Left ventricle myocardium superior (tissue), 1 donor: ENCODE measurements around the gene ANXA1. TPM values are rescaled to one million over a fixed set of nuclear protein-coding genes. Genes with fewer than 3 reads are reported as not detected.
"Not testable (repeated sequence)": the region's sequence is repeated elsewhere in the genome, so short reads cannot be mapped to it uniquely, and the experiment has no call there.

ENCODE experiments used
- ATAC-seq: fragments of 200-7000 bp; cut with Tn5 transposase; one replicate; pipeline ENCODE4 v1.9.1; 2020; ENCODE audit warnings: mild to moderate bottlenecking, moderate library complexity
- DNase-seq: peaks from one replicate; pipeline ENCODE4 v3.0.0-alpha.2; 2020
- intact Hi-C: fragments of 100-400 bp; cut with micrococcal nuclease; formaldehyde crosslinking; loops from one replicate; pipeline ENCODE4 v1.11.0; 2022
- long read RNA-seq: library from polyadenylated mRNA; unstranded; transcript quantifications from one replicate; pipeline ENCODE4 v2.0.0, GENCODE V29; 2021
- total RNA-seq: library from RNA; stranded (reverse); fragmentation: NEBNext Ultra II Directional; extraction: Animal tissue kit (Norgen Biotek cat#: 25700); gene quantifications from one replicate; pipeline ENCODE4 v1.2.1, GENCODE V29; 2021
- donor health status: DM: no; HTN: yes; CAD: no; lungs with severe emphysema.

Gene ANXA1, protein sequence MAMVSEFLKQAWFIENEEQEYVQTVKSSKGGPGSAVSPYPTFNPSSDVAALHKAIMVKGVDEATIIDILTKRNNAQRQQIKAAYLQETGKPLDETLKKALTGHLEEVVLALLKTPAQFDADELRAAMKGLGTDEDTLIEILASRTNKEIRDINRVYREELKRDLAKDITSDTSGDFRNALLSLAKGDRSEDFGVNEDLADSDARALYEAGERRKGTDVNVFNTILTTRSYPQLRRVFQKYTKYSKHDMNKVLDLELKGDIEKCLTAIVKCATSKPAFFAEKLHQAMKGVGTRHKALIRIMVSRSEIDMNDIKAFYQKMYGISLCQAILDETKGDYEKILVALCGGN
- total RNA-seq, result 52.1 TPM
- long read RNA-seq, transcript ANXA1-201 (13 exons, 1,509 nt), result major isoform, 71 of 79 reads
- long read RNA-seq, partial matches to known transcripts, result 4 of 79 reads
- long read RNA-seq, other reads (novel, unspliced or antisense), result 4 of 79 reads

DNA sequence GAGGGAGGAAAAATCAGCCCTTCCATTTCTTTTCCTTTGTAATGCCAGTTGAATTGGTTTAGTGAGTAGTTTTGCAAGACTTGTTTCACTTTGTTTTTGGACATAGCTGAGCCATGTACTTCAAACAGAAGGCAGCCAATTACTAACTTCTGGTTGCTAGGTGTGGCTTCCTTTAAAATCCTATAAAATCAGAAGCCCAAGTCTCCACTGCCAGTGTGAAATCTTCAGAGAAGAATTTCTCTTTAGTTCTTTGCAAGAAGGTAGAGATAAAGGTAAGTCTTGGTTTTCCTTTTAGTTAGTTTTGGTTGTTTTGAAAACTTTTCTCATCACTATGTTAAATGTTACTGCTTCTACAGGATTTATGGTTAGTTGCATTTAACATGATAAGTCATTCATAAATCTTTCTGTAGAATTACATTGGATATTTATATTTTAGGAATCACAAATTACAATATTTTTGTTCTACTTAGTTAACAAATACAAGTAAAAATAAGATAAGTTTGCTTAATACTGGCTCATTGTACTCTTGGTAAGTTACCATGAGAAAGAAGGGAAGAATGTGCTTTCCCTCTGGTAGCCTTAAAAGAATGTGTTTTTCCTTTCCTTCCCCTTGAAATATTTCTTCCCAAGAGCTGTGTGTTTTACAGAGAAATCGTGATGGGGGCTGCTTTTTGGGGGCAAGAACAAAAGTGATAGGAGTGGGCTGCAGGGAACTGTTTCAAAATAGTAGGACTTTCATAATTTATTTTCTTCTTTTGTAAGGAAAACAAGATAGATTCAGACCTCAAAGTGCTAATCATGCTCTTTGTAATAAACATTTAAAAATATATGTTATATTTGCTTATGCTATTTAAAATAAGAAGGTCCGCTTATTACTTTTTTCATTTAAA lies at the start of gene ANXA1:
TSS of gene ANXA1 (plus strand) at position 213 of the 890 bp plus-strand sequence. CDS start 6,671 bp downstream, outside the sequence.
- intact Hi-C loops, result no loop called here
- DNase-seq (no peak), ATAC-seq (peak; percentile 81)

DNA sequence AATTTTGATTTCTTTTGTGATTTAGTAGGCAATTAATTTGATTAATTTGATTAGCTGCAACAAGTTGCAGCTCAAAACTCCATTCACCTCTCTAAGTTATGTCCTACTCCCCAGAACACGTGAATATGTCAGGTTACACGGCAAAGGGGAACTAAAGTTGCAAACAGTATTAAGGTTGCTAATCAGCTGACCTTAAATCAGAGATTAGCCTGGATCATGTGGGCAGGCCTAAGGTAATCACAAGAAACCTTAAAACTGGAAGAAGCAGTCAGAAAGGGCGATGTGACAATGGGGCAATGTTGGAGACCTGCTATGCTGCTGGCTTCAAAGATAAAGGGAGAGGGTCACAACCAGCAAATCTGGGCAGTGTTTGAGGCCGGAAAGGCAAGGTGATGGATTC lies 47.3 kb upstream of the ANXA1 start:
- intact Hi-C loops, result no loop called here
- ATAC-seq (no peak), DNase-seq (no peak)

DNA sequence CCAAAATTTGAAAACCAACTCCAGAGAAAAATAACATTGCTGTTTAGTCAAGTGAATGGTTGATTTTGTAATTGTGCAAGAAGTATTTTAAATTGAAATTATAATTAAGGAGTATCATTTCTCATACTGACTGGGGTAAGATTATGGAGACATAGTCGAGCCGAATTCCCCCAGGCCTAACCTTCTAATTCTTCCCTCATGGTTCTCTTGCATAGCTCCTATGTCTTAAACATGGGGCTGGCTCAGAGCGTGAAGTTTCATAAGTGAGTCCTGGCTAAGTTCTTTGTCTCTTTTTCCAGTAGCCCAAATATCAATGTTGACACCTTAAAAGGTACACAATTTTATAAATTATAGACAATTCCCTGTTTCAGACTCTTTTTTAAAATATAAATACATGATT lies 46.7 kb upstream of the ANXA1 start:
- no peak for ATAC-seq
- no peak for DNase-seq
- intact Hi-C loops, result loop anchor here (5.0 kb wide), 1 partner anchor 77 kb away; no protein-coding TSS in a partner anchor

DNA sequence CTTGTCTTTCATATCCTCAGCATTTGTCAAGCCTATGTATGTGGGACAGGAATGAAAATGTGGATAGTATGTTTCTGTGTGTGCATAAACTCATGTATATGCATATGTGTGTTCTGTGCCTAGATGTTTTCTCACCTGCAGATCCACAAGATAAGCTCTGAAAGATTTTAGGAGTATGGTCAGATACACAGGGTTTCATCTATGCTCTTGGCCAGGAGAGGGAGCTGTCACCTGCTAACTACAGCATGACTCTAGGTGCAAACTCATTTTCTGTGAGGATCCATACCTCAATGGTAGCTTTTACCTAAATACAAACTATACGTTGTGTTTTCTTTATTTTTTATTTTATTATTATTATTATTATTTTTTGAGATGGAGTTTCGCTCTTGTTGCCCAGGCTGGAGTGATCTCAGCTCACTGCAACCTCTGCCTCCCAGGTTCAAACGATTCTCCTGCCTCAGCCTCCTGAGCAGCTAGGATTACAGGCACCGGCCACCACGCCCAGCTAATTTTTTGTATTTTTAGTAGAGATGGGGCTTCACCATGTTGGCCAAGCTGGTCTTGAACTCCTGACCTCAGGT lies 44.1 kb upstream of the ANXA1 start:
- ATAC-seq, result peak; percentile 57
- intact Hi-C loops, result loop anchor here (5.0 kb wide), 1 partner anchor 75 kb away; no protein-coding TSS in a partner anchor
- not testable (repeated sequence) for DNase-seq

DNA sequence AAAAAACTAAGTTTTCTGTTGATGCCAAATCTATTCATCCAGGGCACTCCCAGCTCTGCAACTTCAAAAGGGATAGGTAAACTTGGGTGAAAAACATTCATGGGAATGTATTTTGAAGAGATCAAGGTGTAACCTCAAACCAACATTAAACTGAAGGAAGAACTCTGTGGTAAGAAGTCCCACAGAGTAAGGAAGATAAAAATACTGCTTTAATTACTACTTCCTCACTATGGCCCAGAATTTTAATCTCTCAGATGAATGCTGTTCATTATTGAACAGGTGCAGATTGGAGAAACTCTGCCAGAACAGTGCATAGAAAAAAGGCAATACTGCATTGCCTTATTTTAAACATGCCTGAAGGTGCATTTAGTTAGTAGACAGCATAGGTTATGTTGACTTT lies 37.6 kb upstream of the ANXA1 start:
- intact Hi-C loops, result no loop called here
- DNase-seq (no peak), ATAC-seq (no peak)

DNA sequence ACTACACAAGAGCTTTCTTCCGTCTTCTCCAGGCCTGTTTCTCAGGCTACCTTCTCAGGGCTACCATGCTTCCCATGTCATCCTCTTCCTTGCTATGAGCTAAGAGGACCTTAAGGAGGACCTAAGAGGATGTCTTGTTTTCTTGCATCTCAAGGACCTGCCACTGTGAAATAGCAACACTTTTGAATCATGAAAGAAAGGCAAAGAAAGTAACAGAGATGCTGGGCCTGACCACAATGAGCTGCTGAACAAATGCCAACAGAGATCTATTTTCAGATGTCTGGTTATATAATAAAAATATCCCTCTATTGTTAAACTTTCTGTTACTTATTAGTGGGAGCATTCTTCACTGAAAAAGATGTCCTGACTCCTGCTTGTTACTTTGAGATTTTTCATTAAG lies 36.7 kb upstream of the ANXA1 start:
- ATAC-seq, result no peak
- no peak for DNase-seq
- intact Hi-C loops, result no loop called here

DNA sequence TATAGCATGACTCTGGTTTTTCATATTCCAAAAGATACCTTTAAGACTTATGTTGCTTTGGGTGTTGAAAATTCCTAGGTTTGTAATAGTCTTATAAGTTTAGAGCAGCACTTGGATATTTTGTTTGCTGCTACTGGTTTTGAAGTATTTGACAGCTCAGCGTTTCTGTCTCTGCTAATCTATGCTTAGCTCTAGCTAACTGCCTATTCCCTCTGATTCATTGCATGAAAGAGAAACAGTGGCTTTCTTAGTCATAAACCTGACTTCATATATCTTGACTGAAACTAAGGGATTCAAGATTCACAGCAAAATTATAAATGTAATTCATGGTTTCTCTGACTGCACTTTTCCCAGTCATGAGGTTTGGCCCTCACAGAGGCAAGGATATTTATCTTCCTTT lies 35.6 kb upstream of the ANXA1 start:
- ATAC-seq (no peak), DNase-seq (no peak)
- intact Hi-C loops, result no loop called here

DNA sequence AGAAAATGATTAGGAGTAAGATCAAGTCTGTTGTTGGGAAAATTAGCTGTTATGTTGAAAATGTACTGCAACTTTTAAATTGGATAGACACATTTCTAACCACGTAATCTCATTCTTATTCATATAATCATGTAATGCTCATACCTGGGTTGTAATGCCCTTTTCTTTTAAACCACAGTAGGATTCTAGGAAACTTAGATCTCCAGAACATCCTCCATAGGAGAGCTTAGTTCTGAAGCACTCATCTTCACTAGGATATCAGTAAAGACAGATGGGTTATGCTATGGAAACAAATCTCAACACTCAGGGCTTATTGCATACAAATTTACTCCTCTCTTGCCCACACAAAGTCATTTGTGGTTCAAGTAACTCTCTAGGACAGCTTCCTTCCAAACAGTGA lies 34.8 kb upstream of the ANXA1 start:
- no peak for ATAC-seq
- no peak for DNase-seq
- intact Hi-C loops, result no loop called here

DNA sequence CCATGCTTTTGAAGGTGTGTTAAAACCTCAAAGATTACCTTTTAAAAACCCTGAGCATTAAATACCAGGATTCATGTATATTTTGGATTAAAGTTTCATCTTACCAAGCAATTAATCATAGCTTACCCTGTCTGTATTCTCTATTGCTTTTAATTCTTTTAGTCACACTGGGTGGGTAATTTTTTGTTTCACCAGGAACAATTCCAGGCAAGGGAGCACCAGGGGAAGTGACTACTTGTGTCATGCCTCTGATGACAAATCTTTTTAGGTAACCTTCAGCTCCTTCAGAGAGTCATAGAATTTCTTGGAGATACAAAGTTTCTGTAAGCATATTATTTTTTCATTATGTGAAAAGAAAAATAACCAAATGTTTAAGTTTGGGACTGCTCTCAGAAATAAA lies 33.4 kb upstream of the ANXA1 start:
- no peak for ATAC-seq
- intact Hi-C loops, result no loop called here
- DNase-seq, result no peak

DNA sequence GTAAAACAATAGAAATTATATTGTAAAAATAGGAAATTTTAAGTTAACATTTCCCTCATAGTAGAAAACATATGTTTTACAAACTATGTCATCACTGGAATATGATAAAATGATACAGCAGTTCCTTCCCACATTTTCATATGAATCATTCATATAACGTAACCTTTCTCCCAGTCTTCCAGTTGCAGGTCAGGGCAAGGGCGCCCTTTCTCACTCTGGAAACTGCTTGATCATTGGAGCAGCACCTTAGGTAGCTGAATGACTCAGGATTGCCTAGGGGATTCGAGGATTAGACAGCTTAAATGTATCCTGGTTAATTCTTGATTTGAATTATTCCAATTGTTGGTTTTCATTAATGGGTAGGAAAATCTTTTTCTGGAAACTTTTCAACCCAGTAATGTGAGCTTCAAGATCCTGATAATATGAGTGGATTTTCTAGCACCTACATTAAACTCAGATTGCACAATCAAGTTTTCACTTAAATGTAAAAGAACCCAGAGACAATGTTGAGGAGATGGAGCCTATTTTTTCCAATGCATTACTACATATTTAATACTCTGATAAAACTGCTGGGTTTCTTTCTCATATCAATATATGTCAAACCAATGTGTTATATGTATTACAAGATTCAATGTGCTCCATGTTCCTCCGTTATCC lies 32.6 kb upstream of the ANXA1 start:
- ATAC-seq (no peak), DNase-seq (no peak)
- intact Hi-C loops, result no loop called here

DNA sequence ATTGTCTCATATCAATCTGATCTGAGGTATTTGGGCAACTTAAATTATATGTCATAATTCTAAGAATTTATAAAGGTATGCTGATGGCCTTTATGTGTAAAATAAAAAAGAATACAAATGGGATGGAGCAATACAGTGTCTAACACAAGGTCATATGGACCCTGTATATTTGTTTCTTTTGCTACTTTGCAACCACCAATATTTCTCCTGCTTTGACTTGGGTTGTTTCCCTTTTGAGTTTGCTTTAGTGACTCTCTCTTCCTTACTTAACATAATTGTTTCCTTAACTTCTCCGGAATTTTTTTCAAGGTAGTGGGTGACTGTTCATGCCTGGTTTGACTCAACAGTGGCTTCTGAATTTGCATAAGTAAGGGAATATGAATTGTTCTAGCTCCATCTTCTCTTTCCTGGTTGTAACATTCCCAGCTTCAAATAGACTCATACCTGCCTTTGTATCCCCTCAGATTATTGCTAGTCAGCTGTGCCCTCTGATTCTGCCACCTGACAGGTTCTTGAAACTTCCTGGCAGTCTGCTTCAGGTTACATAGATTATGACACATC lies 30.2 kb upstream of the ANXA1 start:
- ATAC-seq, result no peak
- intact Hi-C loops, result no loop called here
- DNase-seq, result no peak

DNA sequence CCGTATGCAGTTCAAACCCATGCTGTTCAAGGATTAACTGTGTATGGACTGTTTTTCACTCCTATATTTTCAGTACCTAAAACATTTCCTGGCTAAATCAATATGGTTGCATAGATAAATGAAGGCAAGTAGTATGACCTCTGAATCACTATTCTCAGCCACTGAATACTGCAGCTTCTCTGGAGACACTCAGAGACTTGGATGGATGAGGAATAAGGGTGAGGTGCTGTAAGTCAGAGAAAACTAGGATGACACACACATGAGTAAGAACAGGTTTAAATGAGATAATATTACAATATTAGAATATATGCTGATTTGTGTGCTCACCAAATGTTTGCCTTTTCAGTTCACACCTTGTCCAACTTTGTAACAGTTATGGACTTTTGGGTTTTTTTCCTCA lies 26.0 kb upstream of the ANXA1 start:
- DNase-seq (no peak), ATAC-seq (no peak)
- intact Hi-C loops, result no loop called here

DNA sequence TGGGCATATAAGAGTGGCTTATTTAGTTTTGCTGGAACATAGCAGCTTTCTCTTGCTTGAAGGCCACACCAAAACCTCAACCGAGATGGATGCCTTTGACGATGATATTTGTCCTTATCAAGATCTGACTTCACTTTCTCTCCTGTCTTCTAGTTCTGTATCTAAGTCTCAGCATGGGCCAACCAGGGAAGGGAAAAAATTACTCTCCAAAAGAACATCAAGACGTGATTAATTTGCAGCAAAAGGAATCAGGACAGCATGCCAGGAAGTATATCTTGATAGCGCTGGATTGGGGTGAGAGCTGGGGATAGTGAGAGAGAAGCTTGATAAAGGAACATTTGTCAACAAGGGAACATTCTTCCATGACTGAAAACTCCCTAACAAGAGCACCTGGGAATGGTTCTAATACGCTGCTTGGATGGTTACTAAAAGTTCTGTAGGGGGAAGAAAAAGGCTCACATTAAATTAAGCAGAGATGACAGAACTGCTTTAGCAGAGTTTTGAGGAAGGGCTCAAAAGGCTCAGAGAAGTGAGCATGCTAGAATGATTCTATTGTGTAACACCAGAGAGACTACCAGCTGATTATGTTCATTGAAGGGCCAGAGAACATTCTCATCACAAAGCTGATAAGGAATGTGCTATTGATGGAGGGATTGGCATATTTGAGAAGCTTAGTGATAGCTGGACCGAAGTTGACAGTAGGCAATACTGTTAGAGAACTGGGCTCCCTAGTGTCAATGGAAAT lies 21.6 kb upstream of the ANXA1 start:
- no peak for ATAC-seq
- DNase-seq, result no peak
- intact Hi-C loops, result no loop called here

DNA sequence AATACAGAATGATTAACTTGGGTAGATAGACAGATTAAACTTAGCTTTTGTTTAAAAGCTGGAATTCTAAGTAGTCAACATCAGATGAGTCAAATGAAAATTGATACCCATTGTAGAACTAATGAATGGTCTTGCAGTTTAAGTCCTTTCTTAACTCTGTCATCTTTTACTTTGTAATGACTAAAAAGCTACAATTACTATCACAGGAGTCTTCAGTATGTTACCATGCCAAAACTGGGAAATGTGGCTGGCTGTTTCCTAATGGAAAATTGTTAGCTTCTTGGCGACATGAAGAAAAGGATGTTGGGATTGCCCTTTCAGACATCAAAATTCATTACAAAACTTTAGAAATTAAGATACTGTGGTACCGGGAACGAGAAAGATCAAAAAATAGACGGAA lies 20.2 kb upstream of the ANXA1 start:
- no peak for ATAC-seq
- no peak for DNase-seq
- intact Hi-C loops, result no loop called here

DNA sequence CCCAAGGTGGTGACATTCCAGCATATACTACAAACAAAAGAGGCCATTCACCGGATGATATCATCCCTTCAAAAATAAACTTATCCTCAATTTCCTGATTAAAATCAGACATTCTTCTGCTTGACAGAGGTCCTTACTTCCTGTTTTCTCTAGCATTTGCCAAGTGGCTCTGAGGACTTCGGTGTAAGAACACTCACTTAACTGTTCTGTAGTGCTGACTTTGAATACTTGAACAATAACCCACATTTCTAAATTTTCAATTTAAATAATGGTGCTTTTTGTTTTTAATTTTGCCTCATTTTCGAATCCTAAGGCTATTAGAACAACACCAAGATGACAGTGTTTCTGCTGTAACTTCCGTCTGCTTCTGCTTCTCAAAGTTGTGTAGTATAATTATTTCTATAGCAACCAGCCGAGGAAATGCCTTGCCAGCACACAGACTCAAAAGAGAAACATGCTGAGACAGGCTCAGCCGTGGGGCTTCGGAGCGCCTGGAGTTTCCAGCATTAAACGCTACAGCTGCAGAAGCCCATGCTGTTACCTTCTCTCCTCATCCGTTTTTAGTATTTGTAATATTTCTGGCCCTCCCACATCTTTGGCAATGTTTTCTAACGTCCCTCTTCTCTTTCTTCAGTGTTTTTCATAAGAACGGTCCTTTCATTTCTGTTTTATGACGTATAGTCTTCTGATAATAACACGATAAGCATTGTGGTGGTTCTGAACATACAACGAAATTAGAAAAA lies 19.5 kb upstream of the ANXA1 start:
- intact Hi-C loops, result no loop called here
- DNase-seq (peak; percentile 73), ATAC-seq (peak; percentile 96)

DNA sequence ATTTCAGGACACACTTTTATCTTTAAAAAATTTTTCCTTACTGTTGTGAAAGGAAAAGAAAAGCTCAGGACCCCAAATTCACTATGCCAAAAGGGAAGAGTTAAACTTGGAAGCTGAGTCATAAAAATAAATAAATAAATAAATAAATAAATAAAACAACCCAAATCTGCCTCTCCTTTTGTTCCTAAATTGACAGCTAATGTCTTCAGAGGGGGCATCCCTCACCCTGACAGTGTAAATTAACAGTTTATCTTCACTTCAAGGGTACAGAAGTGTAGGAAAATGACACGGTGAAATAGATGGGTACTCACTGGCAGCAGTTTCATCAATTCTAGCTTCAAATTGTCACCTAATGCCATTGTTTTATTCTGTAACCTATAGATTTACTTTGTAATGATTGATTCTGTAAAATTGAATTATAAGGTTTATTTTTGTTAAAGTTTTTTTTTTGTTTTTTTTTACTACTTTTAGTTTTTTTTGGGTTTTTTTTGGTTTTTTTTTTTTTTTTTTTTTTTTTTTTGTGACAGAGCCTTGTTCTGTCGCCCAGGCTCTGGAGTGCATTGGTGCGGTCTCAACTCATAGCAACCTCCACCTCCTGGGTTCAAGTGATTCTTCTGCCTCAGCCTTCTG lies 18.5 kb upstream of the ANXA1 start:
- ATAC-seq (no peak), DNase-seq (no peak)
- intact Hi-C loops, result no loop called here

DNA sequence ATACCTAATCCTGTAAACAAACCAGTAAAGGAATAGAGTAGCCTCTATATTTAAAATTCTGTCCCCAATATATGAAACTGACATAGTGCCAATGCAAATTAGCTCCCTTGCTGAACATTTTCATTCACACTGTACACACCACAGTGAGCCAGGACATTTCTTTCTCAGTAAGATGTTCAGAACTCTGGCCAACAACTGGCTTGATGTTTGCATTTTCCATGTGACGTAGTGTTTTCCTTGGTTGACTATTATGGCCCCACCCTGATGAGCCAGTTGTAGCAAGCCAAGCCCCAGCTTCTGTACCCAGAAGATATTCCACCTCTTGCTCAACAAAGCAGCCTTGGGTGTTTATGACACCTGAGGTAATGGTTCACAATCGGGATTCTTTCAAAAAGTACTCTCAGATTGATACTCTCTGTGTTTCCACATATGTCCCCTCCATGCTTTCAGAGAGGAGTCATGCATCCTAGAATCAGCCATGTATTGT lies 17.7 kb upstream of the ANXA1 start:
- DNase-seq (no peak), ATAC-seq (peak; percentile 11)
- intact Hi-C loops, result no loop called here
